OCI-LY3 (cell line): Measurements from ENCODE around the gene DNAJC6.

ENCODE experiments used
- H2AFZ ChIP-seq: fragments of 200-600, 300-600 bp; shearing (Covaris generic); 2 replicates; pipeline ENCODE4 v1.6.0; 2014; ENCODE audit warnings: antibody characterized with exemption, low read depth, low read length
- H3K27ac ChIP-seq: fragments of 200-600, 300-600 bp; sonication (generic); 2 replicates; pipeline ENCODE4 v1.5.1; 2014; ENCODE audit warnings: mild to moderate bottlenecking, low read length, moderate library complexity, mixed read lengths
- H3K27me3 ChIP-seq: fragments of 200-600, 300-600 bp; sonication (generic); 2 replicates; pipeline ENCODE4 v1.6.1; 2014; ENCODE audit warnings: low read depth, low read length, mixed read lengths
- H3K36me3 ChIP-seq: fragments of 200-600, 300-600 bp; sonication (generic); replicated peaks from 2 replicates; pipeline ENCODE3; 2014; ENCODE audit warnings: low read depth, low read length, mixed read lengths
- H3K4me1 ChIP-seq: fragments of 300-600, 200-600 bp; sonication (generic); 2 replicates; pipeline ENCODE4 v1.6.1; 2014; ENCODE audit warnings: low read length, mixed read lengths
- H3K4me2 ChIP-seq: fragments of 200-600, 300-600 bp; sonication (generic); 2 replicates; pipeline ENCODE4 v1.6.1; 2014; ENCODE audit warnings: low read length, mixed read lengths
- H3K4me3 ChIP-seq: fragments of 300-600, 200-600 bp; sonication (generic); 2 replicates; pipeline ENCODE4 v1.5.1; 2014; ENCODE audit warnings: antibody characterized with exemption, mild to moderate bottlenecking, low read length, moderate library complexity
- H3K79me2 ChIP-seq: fragments of 300-600, 200-600 bp; shearing (Covaris generic); 2 replicates; pipeline ENCODE4 v1.6.1; 2014; ENCODE audit warnings: mild to moderate bottlenecking, low read length, mixed read lengths
- H3K9ac ChIP-seq: fragments of 300-600, 200-600 bp; shearing (Covaris generic); 2 replicates; pipeline ENCODE4 v1.6.0; 2014; ENCODE audit warnings: mild to moderate bottlenecking, low read length, moderate library complexity
- H3K9me3 ChIP-seq: fragments of 200-600, 300-600 bp; shearing (Covaris generic); 2 replicates; pipeline ENCODE4 v1.6.1; 2014; ENCODE audit warnings: low read length, mixed read lengths; ENCODE audit not compliant: insufficient read depth
- H4K20me1 ChIP-seq: fragments of 200-600, 300-600 bp; sonication (generic); 2 replicates; pipeline ENCODE4 v1.6.1; 2016; ENCODE audit warnings: low read length, mixed read lengths; ENCODE audit not compliant: insufficient read depth
- CTCF ChIP-seq: fragments of 200-600, 300-600 bp; sonication (generic); IDR thresholded peaks from 2 replicates; pipeline ENCODE4 v1.5.1; 2014; ENCODE audit warnings: antibody characterized with exemption, low read length, low read depth
- EZH2phosphoT487 ChIP-seq: fragments of 200-600 bp; shearing (Covaris generic); IDR thresholded peaks from 2 replicates; pipeline ENCODE4 v1.6.1; 2018; ENCODE audit warnings: antibody characterized with exemption, mixed run types, low read depth

The DNAJC6 gene

GRCh38 chr1:65422241-65423203 lies 113.2 kb downstream of the DNAJC6 start:
- H3K36me3 ChIP-seq: peaks cover 6% of the 10 kb centered on the region
- no peaks in the 10 kb centered on the region for H3K9me3 ChIP-seq
- no peaks in the 10 kb centered on the region for H3K27me3 ChIP-seq
- H3K4me3 ChIP-seq: no peak overlapping the region
- no peak overlapping the region for H3K9ac ChIP-seq
- H3K4me1 ChIP-seq: peaks cover 35% of the 10 kb centered on the region
- TF ChIP-seq CTCF: no peak
- TF ChIP-seq EZH2phosphoT487: no peak
- no peak overlapping the region for H2AFZ ChIP-seq
- peaks cover 36% of the 10 kb centered on the region for H3K79me2 ChIP-seq
- no peaks in the 10 kb centered on the region for H4K20me1 ChIP-seq
- H3K4me2 ChIP-seq: peak overlapping the region; percentile 83; the same call in 1 of the 2 replicates
- no peak overlapping the region for H3K27ac ChIP-seq

DNA sequence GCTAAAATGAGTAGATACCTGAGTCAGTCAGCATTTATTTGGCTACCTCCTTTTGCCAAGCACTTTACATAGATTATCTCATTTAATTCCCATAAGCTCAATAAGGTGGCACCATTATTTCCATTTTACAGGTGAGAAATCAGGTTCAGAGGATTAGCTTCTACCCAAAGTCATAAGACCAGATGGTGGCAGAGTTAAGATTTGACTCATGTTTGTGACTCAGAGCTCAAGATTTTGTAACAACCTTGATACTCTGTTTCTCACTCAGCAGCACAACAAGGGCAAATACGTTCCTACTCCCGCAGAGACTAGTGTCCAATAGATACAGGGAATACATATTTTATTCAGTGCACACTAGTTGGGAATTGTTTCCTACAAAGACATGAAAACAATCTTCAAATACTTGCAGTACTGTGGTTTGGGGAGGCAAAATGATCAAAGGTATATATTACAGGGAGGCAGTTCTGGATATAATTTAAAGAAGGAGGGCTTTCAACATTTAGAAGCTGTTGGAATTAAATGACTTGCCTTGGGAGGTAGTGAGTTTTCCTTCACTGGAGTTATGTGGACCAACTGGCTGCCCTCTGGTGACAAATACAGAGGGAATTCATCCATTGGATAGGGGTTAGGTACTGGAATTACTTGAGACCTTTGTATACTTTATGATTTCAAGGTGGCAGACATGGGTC lies 114.7 kb downstream of the DNAJC6 start:
- no peaks in the 10 kb centered on the region for H3K9me3 ChIP-seq
- no peak overlapping the region for H3K27ac ChIP-seq
- no peaks in the 10 kb centered on the region for H4K20me1 ChIP-seq
- H3K4me3 ChIP-seq: peak overlapping the region; percentile 14; the same call in 1 of the 2 replicates
- peaks cover 6% of the 10 kb centered on the region for H3K36me3 ChIP-seq
- no peaks in the 10 kb centered on the region for H3K27me3 ChIP-seq
- peak overlapping the region; percentile 44 for H3K4me2 ChIP-seq
- H3K79me2 ChIP-seq: peaks cover 36% of the 10 kb centered on the region
- no peak overlapping the region for H2AFZ ChIP-seq
- peaks cover 31% of the 10 kb centered on the region for H3K4me1 ChIP-seq
- no peak overlapping the region for H3K9ac ChIP-seq
- TF ChIP-seq CTCF (no peak), EZH2phosphoT487 (no peak)

DNA sequence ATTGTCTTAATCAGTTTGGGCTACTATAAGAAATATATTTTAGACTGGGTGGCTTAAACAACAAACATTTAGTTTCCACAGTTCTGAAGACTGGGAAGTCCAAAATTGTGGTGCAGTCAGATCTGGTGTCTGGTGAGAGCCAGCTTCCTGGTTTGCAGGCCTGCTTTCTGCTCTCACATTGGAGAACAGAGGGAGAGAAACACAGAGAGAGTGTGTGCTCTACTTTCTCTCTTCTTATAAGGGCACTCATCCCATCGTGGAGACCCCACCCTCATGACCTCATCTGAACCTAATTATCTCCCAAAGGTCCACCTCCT lies 115.2 kb downstream of the DNAJC6 start:
- Histone ChIP-seq H2AFZ (no peak overlapping the region), H3K27ac (no peak overlapping the region), H3K27me3 (no peaks in the 10 kb centered on the region), H3K4me3 (no peak overlapping the region), H3K9me3 (no peaks in the 10 kb centered on the region), H3K9ac (no peak overlapping the region), H4K20me1 (no peaks in the 10 kb centered on the region), H3K4me2 (no peak overlapping the region; the same call in 1 of the 2 replicates), H3K36me3 (peaks cover 6% of the 10 kb centered on the region), H3K79me2 (peaks cover 36% of the 10 kb centered on the region), H3K4me1 (peaks cover 27% of the 10 kb centered on the region)
- no peak for TF ChIP-seq CTCF
- TF ChIP-seq EZH2phosphoT487: no peak

- TF ChIP-seq EZH2phosphoT487 (no peak), CTCF (no peak)
- Histone ChIP-seq H3K4me1 (peaks cover 27% of the 10 kb centered on the region), H4K20me1 (no peaks in the 10 kb centered on the region), H3K27ac (no peak overlapping the region), H3K27me3 (no peaks in the 10 kb centered on the region), H3K36me3 (peaks cover 6% of the 10 kb centered on the region), H3K4me3 (no peak overlapping the region), H3K79me2 (peaks cover 36% of the 10 kb centered on the region), H3K9ac (no peak overlapping the region), H3K9me3 (no peaks in the 10 kb centered on the region), H3K4me2 (no peak overlapping the region), H2AFZ (no peak overlapping the region)
These were observed 115.7 kb downstream of the DNAJC6 start for GRCh38 chr1:65425006-65425405.
